HG03139 (cell line): ENCODE results near the gene LIN7B.

Experiments used
- ATAC-seq: cut with Tn5 transposase; IDR thresholded peaks from one replicate; pipeline ENCODE4 v1.9.1; 2021; ENCODE audit not compliant: unreplicated experiment

LIN7B gene

GRCh38 chr19:49160450-49161189, 46.5 kb downstream of the LIN7B start:
- no peak for ATAC-seq

- ATAC-seq, result no peak
These were observed 47.8 kb downstream of the LIN7B start for GRCh38 chr19:49161987-49162386.

- no peak for ATAC-seq
These were observed 51.1 kb downstream of the LIN7B start for GRCh38 chr19:49165111-49165750.

- ATAC-seq, result no peak
These were observed 51.7 kb downstream of the LIN7B start for GRCh38 chr19:49165865-49166301.

- no peak for ATAC-seq
These were observed 53.8 kb downstream of the LIN7B start for GRCh38 chr19:49167857-49168409.
